Nephron progenitor cell (in vitro differentiated cells): Measurements from ENCODE around the gene EML2.

Experiments used
- DNase-seq: peaks from one replicate; pipeline ENCODE4 v3.0.0; 2021
- H3K27ac Mint-ChIP-seq: 2 replicates; pipeline ENCODE4 v1.8.0; 2021; ENCODE audit warnings: mild to moderate bottlenecking, moderate library complexity, mixed read lengths
- H3K27me3 Mint-ChIP-seq: 2 replicates; pipeline ENCODE4 v1.8.0; 2021; ENCODE audit warnings: mild to moderate bottlenecking, low read depth, mixed read lengths; ENCODE audit not compliant: poor library complexity
- H3K36me3 Mint-ChIP-seq: 2 replicates; pipeline ENCODE4 v1.8.0; 2021; ENCODE audit warnings: low read depth, mixed read lengths
- H3K4me1 Mint-ChIP-seq: 2 replicates; pipeline ENCODE4 v1.8.0; 2021; ENCODE audit warnings: mixed read lengths
- H3K4me3 Mint-ChIP-seq: 2 replicates; pipeline ENCODE4 v1.8.0; 2021; ENCODE audit warnings: mild to moderate bottlenecking, moderate library complexity, mixed read lengths
- H3K9me3 Mint-ChIP-seq: 2 replicates; pipeline ENCODE4 v1.8.0; 2021; ENCODE audit warnings: mild to moderate bottlenecking, moderate library complexity, mixed read lengths
- CTCF ChIP-seq: fragments of 200-600 bp; sonication (generic); IDR thresholded peaks from 2 replicates; pipeline ENCODE4 v1.5.0; 2021; ENCODE audit warnings: antibody characterized with exemption

EML2 gene

GRCh38 chr19:45667620-45668341 is 28.6 kb upstream of the EML2 start, which contains the start of gene GIPR:
TSS of gene GIPR (plus strand) at chr19:45668221. CDS start at chr19:45669521, 1,300 bp downstream.
- Mint-ChIP-seq H3K27me3 (peaks cover 62% of the 10 kb centered on the region), H3K4me1 (peaks cover 41% of the 10 kb centered on the region)

GRCh38 chr19:45664575-45664974 is 25.4 kb upstream of the EML2 start:
- no peak overlapping the region for H3K27ac Mint-ChIP-seq

More at GRCh38 chr19:45667620-45668341, 28.6 kb upstream of the EML2 start, which contains the start of gene GIPR:
- H3K27ac Mint-ChIP-seq, result no peak within 1 kb of the TSS
- no peaks in the 10 kb centered on the region for H3K9me3 Mint-ChIP-seq
- DNase-seq, result peak; percentile 77
- H3K4me3 Mint-ChIP-seq, result peak within 1 kb of the TSS; percentile 80
- no peaks in the 10 kb centered on the region for H3K36me3 Mint-ChIP-seq
- TF ChIP-seq CTCF, result no peak

GRCh38 chr19:45663800-45664199 is 24.6 kb upstream of the EML2 start:
- no peak for TF ChIP-seq CTCF
- H3K9me3 Mint-ChIP-seq, result no peaks in the 10 kb centered on the region
- H3K36me3 Mint-ChIP-seq, result no peaks in the 10 kb centered on the region
- peaks cover 39% of the 10 kb centered on the region for H3K4me1 Mint-ChIP-seq
- DNase-seq, result no peak
- H3K4me3 Mint-ChIP-seq, result no peak overlapping the region
- peaks cover 48% of the 10 kb centered on the region for H3K27me3 Mint-ChIP-seq
- no peak overlapping the region for H3K27ac Mint-ChIP-seq

More at GRCh38 chr19:45664575-45664974, 25.4 kb upstream of the EML2 start:
- H3K36me3 Mint-ChIP-seq, result no peaks in the 10 kb centered on the region
- H3K4me1 Mint-ChIP-seq, result peaks cover 33% of the 10 kb centered on the region
- no peaks in the 10 kb centered on the region for H3K9me3 Mint-ChIP-seq
- no peak for DNase-seq
- no peak overlapping the region for H3K4me3 Mint-ChIP-seq
- TF ChIP-seq CTCF, result no peak
- peaks cover 49% of the 10 kb centered on the region for H3K27me3 Mint-ChIP-seq

- Mint-ChIP-seq H3K4me1 (peaks cover 29% of the 10 kb centered on the region), H3K27me3 (peaks cover 33% of the 10 kb centered on the region), H3K27ac (no peak overlapping the region), H3K4me3 (no peak overlapping the region), H3K9me3 (no peaks in the 10 kb centered on the region), H3K36me3 (no peaks in the 10 kb centered on the region)
- TF ChIP-seq CTCF, result no peak
- no peak for DNase-seq
Observed at GRCh38 chr19:45660636-45661035, 21.4 kb upstream of the EML2 start.

GRCh38 chr19:45659096-45659729 is 20.0 kb upstream of the EML2 start:
- TF ChIP-seq CTCF, result no peak

More at GRCh38 chr19:45659096-45659729, 20.0 kb upstream of the EML2 start:
- Mint-ChIP-seq H3K27ac (peak overlapping the region; percentile 6), H3K36me3 (no peaks in the 10 kb centered on the region), H3K27me3 (peaks cover 31% of the 10 kb centered on the region), H3K9me3 (no peaks in the 10 kb centered on the region), H3K4me3 (no peak overlapping the region), H3K4me1 (peaks cover 22% of the 10 kb centered on the region)
- no peak for DNase-seq
